ENCODE measurements around the gene MUC5B.

The MUC5B gene

DNA sequence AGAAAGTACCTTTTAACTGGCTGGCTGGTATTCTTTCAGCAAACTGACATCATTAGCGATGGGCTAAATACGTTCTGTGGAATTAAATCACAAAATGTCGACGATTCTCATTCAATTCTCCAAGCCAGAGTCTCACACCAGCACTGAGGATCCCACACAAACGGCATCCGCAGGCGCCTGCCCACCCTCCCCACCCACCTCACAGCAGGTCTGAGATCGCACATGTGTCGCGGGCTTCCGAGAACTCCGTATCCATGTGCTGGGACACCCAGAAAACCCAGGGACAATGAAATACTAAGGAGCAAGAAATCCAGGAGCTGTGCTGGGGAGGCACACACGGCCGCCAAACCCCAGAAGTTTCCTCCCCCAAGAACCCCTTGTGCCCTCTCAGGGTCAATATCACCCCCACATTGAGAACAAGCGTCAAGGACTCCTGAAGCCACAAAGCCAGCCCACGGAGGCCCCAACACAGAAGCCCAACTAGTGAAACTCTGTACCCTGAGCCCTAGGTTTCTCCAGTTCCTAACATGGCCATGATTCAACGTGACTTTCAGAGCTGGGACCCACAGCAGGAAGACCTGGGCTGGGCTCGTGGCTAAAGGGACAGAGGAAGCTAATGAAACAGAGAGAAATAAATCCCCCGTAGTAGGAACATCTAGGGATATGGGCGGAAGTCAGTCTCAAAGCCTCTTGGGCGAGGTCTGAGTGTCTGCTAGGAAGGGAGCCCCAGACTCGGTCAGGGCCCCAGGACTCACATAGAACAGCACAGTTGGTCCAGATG is 78.5 kb downstream of the MUC5B start:
- no peak for DNase-seq (ENCODE audit: low read depth)

DNA sequence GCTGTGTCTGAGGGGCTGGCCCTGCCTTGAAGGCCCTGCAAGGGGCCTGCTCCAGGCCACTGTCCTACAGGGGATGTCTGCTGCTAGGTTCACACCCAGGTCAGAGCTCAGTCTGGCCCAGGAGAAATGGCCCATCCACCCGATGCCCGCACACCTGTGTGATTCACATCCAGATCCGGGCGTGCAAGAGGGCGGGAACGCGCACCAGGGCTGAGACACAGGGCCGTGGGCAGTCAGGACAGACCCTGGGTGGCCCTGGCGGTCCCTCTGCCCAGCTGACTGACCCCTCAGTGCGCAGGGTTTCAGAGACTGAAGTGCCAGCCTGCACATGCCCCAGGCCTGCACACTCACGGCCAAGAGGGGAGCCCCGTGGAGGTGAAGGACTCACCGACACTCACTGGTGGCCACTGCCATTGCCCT is 79.2 kb downstream of the MUC5B start:
- DNase-seq (ENCODE audit: low read depth), result no peak

DNA sequence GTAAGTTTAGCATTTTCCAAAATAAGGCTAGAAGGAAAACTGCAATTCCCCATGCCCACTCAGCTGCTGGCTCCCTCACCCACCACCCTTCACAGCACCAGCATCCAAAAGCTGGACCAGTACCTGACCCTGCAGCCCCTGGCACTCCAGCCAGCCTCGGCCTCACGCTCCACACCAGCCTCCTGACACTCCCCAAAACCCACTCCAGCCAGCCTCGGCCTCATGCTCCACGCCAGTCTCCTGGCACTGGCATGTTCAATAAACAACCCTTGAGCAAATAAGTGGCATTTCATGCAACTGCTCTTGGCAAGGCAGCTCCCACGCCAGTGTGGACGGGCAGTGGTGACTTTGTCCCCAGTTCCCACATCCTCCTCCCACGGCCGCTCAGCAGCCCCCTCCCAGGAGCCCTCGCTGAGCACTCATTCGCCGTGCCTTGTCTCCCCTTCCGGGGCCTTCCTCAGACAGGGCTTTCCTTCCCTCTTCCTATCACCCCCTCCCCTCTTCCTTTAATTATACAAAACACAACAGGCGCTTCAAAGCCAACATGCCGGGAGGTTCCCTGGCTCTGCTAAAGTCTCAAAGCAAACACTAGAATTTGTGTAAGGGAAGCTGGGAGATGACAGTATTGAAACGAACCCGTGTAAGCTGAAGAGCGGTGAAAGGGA is 79.7 kb downstream of the MUC5B start:
- DNase-seq (ENCODE audit: low read depth), result no peak

DNA sequence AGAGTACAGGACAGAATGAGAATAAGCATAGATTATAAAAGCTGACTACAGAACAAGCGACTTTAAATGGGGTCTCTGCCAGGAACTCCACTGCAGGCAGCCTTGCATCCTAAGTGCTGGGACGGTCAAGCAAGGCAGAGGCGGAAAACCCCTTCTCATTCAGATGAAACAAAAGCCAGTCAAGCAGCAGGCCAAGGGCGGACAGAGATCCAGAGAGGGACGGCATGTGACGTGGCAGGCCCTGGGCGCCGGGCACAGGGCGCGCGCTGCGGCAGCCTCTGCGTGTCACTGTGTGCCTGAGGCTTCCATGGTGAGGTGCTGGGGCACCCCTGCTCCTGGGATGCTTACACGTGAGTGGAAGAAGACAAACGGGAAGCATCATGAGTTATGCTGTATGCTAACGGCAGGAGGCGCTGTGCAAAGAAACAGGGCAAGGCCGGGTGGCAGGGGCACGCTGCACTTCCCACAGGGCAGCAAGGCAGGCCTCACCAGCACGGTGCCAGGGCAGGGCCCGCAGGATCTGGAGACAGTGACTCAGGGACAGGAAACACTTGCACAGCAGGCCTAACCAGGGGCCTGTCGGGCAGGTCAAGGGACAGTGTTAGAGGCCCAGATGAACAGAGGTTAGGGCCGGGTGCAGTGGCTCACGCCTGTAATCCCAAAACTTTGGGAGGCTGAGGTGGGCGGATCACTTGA is 80.4 kb downstream of the MUC5B start:
- no peak for DNase-seq (ENCODE audit: low read depth)

DNA sequence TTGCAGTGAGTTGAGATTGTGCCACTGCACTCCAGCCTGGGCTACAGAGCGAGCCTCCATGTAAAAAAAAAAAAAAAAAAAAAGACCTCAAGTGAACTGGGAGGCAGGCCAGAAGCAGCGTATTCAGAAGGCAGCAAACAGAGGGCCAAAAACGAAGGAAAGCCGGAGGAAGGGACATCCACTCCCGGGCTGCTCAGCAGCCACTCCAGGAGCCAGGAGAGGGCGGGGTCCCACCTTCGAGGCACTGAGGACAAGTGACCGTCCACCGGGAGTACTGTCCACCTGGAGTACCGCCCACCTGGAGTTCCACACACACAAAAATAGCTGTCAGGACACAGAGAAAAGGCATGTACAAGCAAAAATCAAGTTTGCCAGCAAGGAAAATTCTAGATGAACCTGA is 81.1 kb downstream of the MUC5B start:
- no peak for DNase-seq (ENCODE audit: low read depth)

DNA sequence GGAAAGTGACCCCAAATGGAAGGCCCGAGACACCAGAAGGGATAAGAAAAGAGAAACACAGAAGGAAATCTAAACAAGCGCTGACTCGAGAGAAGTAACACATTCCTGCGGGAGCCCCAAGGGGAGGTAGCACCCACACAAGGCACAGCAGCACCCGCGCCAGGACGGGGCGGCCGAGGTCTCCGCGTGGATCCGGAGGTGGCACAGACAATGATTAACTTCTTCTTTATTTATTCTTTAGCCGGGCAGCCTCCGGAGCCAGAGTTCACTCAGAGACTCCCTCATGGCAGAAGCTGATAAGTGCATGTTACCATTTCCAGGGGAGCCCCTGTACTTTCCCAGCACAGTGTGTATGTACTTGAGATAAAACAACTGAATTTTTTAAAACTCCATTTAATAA is 81.5 kb downstream of the MUC5B start:
- DNase-seq (ENCODE audit: low read depth), result no peak

DNA sequence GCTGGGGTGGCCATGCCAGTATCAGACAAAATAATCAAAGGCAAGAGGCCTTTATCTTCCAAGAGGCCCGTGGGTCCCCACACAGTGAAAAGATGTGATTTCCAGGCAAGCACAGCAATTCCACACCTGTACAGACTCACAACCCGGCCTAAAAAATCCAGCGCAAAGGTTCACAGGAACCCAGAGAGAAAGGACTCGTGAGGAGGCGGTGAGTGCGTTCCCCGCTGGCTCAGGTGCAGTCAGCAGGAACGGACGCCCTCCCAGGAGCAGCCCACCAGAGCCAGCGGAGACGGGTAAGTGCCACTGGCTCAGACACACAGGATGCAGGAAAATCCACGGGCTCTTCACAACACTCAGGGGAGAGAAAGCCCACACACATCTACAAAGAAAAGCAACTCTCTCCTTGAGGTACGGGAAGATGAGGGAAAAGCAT is 82.2 kb downstream of the MUC5B start:
- no peak for DNase-seq (ENCODE audit: low read depth)

DNA sequence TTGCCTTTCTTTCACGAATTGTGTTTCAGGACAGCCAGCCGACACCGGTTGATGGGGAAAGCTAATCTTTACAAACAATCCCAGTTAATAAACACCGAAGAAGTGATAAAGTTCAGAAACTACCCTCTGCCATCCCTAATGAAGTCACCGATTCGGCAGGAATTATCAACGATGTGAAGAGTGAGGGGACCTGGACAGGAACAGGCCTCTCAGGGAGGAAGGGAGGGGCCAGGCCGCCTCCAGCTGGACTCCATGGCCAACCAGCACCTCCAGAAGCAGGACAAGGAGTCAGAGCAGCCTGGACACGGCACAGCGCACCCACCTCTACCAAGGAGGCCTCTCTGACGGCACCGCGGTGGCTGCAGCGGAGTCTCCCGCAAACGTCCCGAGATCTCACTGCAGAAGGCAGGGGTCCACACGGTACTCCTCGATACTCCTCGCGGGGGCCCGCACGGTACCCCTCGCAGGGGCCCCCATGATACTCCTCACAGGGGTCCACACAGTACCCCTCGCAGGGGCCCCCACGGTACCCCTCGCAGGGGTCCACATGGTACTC is 82.7 kb downstream of the MUC5B start:
- DNase-seq (ENCODE audit: low read depth), result no peak

DNA sequence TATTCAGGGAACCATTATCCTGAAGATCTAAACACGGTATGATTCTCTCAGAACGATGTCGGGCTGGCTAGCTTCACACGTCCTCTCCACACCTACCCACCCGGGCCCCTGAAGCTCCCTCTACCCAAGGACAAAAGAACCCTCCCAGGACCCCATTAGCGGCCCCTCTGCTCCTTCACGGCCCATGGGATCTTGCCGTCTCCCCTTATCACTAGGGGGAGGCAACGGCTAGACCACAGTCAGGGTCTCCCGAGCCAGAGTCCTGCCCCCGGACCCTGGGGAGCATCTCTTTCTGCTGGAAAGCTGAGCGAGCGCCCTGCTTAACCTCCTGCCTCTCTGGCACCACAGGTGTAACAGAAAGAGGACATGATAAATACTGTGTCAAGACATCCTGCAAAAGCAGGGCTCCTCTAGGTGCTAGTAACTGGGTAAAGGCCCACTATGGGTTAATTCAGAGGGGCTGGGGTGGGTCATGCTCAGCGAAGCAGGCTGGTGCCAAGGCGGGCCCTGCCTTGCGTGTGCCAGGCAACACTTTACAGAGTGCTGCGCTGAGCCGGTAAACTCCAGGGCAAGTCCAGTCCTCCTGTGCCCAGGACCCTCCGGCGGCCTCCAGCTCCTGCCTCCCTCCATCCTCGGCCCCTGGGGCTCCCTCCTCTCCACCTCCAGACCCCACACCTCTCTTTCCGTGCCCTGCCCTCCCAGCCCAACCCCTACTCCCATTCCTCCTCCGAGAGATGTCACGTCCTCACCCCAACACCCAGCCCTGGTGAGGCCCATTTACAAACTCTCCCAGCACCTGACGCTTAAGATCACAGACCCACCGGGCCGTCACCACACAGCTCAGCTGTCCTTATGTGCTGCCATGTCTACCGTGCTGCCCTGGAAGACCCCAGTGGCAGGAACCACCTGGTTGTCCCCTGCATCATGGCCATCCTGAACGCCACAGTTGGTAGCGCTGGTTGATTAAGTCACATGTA is 83.6 kb downstream of the MUC5B start:
- no peak for DNase-seq (ENCODE audit: low read depth)

DNA sequence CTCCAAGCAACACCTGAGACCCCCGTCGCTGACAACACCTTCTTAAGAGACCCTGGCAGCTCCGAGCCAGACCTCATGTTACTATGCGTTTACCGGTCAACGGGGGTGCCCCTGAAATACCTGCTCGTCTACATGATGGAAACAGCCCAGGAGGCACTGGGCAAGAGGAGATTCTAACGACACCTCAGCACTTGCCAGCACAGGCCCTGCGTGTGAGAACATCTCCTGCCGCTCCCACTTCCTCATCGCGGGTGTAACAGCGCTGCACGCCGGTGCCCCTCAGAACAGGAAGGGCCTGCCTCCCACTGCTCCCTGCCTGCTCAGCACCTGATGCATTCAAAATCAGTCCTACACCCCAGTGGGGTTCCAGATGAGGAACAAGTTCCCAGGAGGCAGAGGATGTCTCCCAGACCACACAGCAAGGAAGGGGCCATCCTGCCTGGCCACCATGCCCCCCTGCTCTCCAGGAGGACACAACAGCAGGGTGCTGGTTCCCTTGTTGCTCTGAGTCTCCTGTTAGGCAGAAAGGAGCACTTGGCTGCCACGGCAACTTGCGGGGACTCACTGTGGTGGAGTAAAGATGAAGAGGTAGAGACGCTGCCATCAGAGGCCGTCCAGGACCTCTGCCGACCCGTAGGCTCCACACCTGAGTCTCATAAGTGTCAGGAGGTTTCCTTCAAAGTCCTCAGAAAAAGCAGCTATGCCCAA is 84.5 kb downstream of the MUC5B start:
- no peak for DNase-seq (ENCODE audit: low read depth)

DNA sequence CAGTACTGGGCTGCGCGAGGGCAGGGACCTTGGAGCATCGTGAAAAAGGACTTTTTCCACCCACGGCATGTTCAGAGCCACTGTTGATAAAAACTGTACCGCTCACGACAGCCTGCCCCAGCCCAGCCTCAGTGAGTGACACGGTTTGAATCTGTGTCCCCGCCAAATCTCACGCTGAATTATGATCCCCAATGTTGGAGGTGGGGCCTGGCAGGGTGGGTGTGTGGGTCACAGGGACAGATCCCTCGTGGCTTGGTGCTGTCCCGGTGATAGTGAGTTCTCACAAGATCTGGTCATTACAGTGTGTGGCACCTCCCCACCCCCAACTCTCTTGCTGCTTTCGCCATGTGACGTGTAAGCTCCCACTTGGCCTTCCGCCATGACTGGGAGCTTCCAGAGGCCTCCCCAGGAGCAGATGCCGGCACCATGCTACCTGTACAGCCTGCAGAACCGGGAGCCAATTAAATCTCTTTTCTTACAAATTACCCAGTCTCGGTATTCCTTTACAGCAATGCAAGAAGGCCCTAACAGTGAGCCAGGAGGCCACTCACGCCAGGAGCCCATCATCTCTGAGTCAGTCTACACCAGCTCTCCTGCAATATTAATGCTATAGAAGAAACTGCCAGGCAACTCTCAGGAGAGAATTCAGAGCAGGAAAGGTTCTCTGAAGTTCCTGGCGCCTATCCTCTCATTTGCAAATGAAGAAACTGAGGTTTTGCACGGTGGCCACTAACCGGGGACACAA is 85.3 kb downstream of the MUC5B start:
- DNase-seq (ENCODE audit: low read depth), result no peak

DNA sequence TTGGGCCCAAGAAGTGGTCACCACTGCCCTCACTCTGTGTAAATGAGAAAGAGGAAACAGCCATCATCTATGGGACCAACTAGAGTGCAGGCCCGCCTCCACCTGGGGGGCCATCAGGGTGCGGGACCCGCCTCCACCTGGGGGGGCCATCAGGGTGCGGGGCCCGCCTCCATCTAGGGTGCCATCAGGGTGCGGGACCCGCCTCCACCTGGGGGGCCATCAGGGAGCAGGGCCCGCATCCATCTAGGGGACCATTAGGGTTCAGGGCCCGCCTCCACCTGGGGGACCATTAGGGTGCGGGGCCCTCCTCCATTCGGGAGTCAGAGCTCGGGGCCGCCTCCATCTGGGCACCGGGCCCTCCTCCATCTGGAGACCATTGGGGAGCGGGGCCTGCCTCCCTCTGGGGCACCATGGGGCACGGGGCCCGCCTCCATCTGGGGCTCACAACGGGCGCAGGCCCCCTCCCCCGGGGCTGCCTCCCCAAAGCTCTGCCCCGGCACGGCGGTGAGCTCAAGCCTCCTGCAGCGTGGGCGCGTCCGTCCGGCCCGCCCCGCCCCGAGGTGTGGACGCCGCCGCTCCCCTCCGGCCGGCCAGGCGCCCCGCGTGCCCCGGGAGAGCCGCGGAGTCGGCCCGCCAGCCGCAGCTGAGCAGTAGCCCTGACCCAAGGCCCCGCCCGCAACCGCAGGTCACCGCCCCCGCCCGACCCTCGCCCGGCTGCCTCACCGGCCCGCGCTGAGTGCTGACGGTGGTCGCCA is 86.1 kb downstream of the MUC5B start:
- DNase-seq (ENCODE audit: low read depth), result no peak

DNA sequence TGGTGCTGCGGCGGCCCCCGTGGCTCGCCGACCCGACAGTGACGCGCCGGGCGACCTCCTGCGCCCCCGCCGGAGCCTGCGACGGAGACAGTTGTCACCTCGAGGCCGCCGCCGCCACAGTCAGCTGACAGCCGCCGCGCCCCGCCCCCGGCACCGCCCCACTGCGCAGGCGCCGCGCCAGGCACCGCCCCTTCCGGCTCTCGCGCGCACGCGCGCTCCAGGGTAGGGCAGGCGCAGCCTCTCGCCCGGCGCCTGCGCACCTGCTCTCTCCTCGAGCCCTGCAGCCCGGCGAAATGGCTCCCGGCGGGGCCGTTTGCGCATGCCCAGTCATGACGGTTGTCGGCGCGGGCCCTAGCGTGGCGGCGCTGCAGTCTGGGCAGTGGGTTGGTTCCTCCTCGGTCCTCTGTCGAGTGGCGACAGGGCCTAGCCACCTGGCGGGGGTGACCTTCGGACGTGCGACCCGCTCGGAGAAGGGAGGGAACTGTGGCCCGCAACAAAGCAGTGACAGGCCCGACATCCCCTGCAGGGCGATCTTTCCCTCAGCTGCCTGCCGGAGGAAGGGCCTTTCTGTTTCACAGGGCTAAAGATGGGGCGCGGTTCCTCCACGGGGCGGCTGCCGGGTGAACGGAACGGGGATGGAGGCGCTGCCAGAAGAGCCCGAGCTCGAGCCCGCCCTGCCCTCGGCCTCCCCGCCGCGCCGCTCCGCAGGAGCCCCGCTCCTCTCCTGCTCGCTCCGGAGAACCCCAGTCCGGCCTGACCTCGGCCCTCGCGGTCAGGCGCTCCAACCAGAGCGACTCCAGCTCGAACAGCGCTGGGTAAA is 86.8 kb downstream of the MUC5B start, which contains the start of gene TOLLIP:
TOLLIP (minus strand) TSS at position 135 of the 820 bp plus-strand sequence; CDS start at position 1, 134 bp downstream.
- peak; percentile 97 for DNase-seq (ENCODE audit: low read depth)

DNA sequence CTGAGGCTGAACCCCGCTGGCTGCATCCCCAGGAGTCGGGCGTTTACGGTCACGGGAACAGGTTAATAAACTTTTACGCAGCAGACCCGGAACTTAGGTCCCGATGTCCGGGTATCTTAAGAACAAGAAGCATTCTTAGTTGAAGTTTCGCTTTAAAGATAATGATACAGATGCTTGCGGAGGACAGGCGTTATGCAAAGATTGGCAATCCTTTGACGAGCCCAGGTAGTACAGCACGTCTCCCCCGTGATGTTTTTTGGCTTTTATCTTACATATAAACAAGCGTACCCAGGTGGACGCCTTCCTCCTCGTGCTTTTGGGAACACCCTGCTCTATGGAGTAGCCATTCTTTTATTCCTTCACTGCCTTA is 87.4 kb downstream of the MUC5B start:
- DNase-seq (ENCODE audit: low read depth), result no peak

DNA sequence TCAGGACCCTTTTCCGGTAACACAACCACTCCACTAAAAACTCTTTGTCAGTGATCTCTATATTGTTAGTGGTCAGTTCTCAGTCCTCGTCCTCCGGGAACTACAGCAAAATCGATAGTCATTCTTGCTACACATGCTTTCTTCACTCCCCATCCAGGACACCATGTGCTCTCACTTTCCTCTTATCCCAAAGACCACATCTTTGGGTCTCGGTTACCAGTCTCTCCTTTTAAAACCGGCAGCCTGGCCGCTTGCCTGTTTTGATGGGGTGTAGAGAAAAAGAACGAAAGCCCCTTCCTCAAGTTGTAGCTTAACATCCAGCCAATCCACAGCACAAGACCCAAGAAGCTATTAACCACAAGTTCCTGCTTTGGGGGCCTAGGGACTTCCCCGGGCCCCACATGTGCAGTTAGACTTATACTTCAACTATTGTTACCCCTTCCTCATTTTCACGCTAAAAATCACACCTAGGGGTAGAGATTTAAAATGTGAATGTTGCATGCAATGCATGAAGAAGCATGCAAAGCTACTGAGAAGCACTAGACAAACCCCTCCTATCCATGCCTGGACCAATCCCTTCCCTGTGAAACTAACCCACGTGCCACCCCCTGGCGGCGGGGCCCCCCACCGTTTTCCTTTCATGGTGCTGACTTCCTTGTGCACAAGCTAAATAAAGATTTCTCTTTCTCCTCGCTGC is 88.1 kb downstream of the MUC5B start:
- no peak for DNase-seq (ENCODE audit: low read depth)

Data from stimulated activated CD8-positive, alpha-beta memory T cell treated with anti-CD3 and anti-CD28 coated beads, Interleukin-15, amount 100 ng/mL, for 24 hours (primary cell).